HG02884 (cell line): ENCODE results near the gene WDR88.

Source experiments
- ATAC-seq: cut with Tn5 transposase; IDR thresholded peaks from one replicate; pipeline ENCODE4 v1.9.1; 2021; ENCODE audit warnings: mild to moderate bottlenecking, moderate library complexity; ENCODE audit not compliant: unreplicated experiment

Gene WDR88

DNA sequence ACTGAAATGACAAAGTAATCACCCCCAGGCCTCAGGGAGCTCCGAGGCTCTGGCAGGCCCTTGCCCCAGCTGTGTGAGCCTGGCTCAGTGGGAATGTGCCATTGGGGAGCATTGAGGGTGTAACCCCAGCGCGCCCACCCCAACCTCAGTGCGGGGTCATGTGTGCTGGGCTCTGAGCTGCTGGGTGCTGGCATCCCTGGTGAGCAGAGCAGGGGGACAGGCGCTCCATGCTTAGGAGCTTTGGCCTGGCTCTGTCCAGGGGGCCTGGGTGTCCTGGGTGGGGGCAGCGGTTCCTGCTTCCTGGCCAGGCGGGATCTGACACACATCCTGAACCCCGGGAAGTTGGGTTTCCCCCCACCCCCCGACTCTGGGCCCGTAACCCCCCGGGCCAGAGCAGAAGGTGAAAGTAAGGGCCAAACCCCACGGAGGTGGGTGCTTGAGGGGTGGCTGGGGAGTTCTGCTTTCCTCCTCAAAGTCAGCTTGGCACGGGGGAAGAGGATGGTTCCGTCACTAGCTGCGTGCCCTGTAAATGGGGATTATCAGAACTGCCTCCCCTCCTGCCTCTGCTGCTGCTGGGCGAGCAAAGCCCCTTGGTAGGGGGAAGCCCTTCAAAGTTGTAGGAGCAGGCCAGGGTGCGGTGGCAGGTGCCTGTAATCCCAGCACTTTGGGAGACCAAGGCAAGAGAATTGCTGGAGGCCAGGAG lies 63.9 kb downstream of the WDR88 start:
- no peak for ATAC-seq

DNA sequence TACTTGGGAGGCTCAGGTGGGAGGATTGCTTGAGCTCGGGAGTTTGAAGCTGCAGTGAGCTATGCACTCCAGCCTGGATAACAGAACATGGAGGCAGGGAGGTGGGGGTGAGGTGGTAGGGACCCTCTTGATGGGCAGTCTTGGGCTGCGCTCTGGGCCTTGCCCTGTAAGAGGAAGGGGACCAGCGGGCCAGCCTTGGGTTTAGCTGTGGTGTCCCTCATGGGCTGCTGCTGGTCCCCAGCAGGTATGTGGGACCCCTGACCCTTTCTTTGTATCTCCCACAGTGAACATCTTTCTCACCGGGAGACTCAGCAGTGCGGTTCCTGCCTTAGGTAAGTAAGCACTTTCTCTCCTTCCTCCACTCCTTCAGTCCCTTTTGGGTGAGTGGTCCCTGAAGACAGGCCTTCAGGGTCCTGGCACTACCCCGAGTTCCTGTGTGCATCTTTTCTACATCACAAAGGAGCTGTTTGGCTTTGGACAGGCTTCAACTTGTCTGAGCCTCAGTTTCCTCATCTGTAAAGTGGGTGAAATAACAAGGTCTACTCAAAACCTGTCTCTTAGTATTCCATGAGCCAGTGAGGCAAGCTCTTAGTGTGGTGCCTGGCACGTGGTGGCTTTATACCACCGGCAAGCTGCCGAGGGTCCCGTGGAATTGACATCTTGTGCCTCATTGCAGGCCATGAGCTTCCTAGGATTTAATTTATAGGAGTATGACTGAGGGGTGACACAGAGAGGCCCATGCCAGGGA lies 64.7 kb downstream of the WDR88 start:
- ATAC-seq = no peak

GRCh38 chr19:33197591-33198000 lies 65.7 kb downstream of the WDR88 start:
- no peak for ATAC-seq

DNA sequence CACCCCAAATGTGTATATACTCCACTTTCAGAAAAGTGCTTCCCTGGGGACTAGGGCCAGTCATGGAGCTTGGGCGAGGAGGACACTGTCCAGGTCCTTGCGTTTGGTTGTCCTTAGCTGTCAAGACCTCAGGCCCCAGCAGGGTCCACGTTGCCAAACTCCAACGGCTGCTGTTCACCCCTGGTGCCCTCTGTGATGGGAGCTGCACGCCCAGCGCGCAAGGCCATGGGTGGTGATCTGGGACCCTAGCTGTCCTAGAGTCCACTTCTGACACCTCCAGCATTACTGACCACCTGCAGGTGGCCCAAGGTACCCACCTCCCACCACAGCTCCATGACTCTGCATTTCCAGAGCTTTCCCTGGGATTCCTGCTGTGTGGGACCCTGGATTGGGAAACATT lies 66.3 kb downstream of the WDR88 start:
- no peak for ATAC-seq

DNA sequence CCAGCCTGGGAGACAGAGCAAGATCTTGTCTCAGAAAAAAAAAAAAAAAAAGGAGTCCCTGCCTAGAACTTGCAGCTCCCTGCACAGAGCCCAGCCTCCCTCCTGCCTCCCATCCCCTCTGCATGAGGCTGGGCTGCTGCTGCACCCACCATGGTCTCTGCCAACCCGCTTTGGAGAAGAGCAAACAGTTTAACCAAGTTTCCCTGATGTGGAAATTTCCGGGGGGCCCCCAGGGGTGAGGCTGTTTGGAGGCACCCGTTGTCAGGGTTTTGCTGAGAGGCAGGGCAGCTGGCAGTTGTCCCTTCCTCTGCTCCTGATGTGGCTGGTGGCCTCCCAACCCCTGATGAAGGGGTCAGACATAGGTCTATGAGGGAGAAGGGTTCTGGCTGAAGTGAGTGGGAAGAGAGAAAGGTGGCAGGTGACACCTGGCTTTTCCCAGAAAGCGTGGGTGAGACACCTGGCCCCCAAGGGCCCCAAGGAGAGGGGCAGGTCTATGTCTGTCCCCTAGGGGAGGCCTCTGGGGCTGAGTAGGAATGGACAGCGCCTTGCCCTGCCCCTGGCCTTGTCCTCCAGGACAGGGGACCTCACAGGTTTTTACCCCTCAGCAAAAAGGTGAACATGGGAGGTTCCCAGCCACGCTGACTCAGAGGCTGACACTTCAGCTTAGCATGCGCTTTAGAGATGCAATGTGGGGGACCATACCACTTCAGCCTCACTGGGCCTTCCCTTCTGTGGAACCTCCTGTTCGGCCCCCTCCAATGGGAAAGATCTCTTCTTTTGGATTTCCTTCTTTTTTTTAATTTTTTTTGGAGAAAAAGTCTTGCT lies 67.7 kb downstream of the WDR88 start:
- ATAC-seq = no peak

- no peak for ATAC-seq
Observed at GRCh38 chr19:33201473-33201872, 69.6 kb downstream of the WDR88 start.

- no peak for ATAC-seq
Observed at GRCh38 chr19:33201886-33202545, 70.1 kb downstream of the WDR88 start.

- ATAC-seq = no peak
Observed at GRCh38 chr19:33202546-33203507, 70.9 kb downstream of the WDR88 start.

DNA sequence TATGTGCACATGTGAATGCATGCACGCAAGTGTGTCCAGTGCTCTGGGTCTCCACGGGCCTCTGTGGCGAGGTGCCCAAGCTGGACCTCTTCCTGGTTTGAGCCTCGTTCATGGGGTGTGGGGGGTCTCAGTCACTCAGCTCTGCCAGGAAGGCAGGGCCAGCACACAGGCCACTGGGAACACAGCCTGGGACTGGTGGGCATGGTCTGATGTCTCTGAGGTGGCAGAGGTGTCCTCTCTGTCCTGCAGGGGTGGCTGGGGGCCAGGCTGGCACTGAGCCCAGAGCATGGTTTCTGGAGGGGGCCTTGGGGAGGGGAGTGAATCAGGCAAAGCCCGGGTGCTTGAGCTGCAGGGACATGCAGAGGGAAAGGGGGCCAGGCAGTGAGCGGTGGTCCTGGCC lies 71.6 kb downstream of the WDR88 start:
- ATAC-seq = no peak

GRCh38 chr19:33204136-33204973 lies 72.4 kb downstream of the WDR88 start:
- ATAC-seq = no peak

DNA sequence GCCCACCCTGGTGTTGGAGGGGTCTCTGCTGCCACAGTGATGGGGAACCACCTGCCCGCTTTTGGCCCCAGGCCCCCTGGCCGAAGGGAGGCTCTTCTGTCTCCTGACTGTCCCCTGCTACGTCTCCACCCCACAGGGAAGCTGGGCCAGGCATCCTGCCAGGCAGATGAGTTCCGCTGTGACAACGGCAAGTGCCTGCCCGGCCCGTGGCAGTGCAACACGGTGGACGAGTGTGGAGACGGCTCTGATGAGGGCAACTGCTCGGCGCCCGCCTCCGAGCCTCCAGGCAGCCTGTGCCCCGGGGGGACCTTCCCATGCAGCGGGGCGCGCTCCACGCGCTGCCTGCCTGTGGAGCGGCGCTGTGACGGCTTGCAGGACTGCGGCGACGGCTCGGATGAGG lies 73.2 kb downstream of the WDR88 start:
- ATAC-seq = no peak

DNA sequence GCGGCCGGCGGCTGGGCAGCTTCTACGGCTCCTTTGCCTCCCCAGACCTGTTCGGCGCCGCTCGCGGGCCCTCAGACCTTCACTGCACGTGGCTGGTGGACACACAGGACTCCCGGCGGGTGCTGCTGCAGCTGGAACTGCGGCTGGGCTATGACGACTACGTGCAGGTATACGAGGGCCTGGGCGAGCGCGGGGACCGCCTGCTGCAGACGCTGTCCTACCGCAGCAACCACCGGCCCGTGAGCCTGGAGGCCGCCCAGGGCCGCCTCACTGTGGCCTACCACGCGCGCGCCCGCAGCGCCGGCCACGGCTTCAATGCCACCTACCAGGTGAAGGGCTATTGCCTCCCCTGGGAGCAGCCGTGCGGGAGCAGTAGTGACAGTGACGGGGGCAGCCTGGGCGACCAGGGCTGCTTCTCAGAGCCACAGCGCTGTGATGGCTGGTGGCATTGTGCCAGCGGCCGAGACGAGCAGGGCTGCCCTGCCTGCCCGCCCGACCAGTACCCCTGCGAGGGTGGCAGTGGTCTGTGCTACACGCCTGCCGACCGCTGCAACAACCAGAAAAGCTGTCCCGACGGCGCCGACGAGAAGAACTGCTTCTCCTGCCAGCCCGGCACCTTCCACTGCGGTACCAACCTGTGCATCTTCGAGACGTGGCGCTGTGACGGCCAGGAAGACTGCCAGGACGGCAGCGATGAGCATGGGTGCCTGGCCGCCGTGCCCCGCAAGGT lies 73.8 kb downstream of the WDR88 start:
- ATAC-seq = no peak

DNA sequence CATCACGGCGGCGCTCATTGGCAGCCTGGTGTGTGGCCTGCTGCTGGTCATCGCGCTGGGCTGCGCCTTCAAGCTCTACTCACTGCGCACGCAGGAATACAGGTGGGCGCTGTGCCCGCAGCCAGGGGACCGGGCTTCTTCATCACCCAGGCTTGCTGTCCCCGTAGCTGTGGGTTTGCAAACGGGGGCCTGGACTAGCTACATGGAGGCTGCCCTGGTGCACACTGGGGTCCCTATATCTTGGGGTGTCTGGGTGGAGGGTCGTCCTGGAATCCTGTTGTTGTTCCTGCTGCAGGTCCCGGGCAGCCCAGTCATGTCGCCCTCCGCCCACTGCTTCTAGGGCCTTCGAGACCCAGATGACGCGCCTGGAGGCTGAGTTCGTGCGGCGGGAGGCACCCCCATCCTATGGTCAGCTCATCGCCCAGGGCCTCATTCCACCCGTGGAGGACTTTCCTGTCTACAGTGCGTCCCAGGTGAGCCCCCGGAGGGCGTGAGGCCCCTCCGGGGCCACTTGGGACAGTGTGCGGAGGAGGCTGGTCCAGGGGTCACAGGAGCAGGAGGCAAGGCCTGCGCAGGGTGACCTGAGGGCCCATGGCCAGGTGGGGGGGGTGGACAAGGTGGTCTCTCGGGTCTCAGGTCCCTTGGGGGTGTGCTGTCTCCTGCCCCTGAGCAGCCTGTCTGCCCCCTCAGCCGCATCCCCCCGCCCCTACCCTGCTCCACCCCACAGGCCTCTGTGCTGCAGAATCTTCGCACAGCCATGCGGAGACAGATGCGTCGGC lies 74.5 kb downstream of the WDR88 start:
- no peak for ATAC-seq

DNA sequence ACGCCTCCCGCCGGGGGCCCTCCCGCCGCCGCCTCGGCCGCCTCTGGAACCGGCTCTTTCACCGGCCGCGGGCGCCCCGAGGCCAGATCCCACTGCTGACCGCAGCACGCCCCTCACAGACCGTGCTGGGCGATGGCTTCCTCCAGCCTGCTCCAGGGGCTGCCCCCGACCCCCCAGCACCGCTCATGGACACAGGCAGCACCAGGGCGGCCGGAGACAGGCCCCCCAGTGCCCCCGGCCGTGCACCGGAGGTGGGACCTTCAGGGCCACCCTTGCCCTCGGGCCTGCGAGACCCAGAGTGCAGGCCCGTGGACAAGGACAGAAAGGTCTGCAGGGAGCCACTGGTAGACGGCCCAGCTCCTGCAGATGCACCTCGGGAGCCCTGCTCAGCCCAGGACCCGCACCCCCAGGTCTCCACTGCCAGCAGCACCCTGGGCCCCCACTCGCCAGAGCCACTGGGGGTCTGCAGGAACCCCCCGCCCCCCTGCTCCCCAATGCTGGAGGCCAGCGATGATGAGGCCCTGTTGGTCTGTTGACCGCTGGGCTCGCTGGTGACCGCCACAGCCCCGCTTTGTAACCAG lies 75.2 kb downstream of the WDR88 start:
- no peak for ATAC-seq

DNA sequence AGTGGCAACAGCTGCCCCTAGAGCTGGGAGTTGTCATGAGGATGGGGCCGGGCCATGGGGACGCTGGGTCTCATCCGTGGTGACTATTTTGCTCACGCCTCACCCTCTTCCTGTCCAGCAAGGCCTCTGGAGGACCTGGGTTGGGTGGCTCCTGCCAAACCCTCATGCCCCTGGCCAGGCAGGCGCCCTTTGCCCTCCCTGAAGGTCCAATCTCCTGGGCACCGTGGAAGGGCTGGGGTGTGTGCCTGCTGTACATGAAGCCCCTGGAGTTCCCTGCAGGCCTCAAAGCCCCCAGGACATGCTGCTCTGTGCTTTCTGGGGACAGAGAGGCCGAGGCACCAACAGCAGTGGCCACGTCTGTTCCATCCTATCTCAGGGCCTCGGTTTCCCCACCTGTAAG lies 76.0 kb downstream of the WDR88 start:
- ATAC-seq = no peak

DNA sequence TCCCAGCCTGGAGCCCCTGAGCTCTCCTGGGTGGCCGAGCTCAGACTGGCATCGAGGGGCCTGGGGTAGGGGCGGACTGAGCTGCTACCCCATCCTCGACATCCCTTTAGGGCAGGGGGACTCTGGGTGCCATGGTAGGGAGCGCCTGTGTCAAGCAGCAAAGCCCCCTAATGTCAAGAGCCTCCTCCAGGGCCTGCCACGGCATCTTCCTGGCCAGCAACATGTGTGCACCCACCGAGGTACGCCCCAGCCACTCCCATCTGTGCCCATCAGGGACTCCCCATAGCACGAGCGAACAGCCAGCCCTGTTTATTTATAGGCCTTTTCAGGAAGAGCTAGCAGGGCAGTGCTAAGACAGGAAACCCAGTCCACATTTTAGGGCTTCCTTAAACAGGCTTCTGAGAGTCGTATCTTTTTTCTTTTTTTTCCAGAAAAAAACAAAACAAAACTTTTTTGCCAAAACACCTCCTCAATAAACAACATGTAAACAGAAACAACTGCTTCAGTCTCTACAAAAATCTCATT lies 76.5 kb downstream of the WDR88 start:
- no peak for ATAC-seq
